Cardiac muscle cell (in vitro differentiated cells and primary cell): ENCODE data around the gene MIER3. TPM values are rescaled to one million over a fixed set of nuclear protein-coding genes. Genes with fewer than 3 reads are reported as not detected.

Experiments used
- DNase-seq, 2 donors: peaks; one replicate each; pipeline versions ENCODE4 v3.0.0 to v3.0.0-alpha.2; 2010 to 2017; ENCODE audit warnings: low read depth in 1 of 2, low spot score in 1 of 2
- H3K27ac ChIP-seq: fragments of 200-600 bp; sonication (generic); 2 replicates; pipeline ENCODE4 v1.5.1; 2016
- H3K27me3 ChIP-seq: fragments of 200-600 bp; sonication (generic); 2 replicates; pipeline ENCODE4 v1.6.0; 2016; ENCODE audit warnings: control low read depth
- H3K36me3 ChIP-seq: fragments of 200-600 bp; sonication (generic); 2 replicates; pipeline ENCODE4 v1.5.1; 2016; ENCODE audit warnings: control low read depth
- H3K4me1 ChIP-seq: fragments of 200-600 bp; sonication (generic); 2 replicates; pipeline ENCODE4 v1.8.1; 2017; ENCODE audit warnings: low read depth, mild to moderate bottlenecking, mixed run types
- H3K4me3 ChIP-seq: fragments of 200-600 bp; sonication (generic); 2 replicates; pipeline ENCODE4 v1.5.1; 2016; ENCODE audit warnings: mild to moderate bottlenecking
- H3K9me3 ChIP-seq: fragments of 200-600 bp; sonication (generic); 2 replicates; pipeline ENCODE4 v1.5.1; 2017; ENCODE audit warnings: low read depth, mild to moderate bottlenecking, control low read depth
- polyA plus RNA-seq: library from polyadenylated mRNA; unstranded; fragments of >200 nt; fragmentation: Nextera tagmentation; extraction: Ambion mirVana; gene quantifications from 2 replicates; pipeline ENCODE4 v1.2.1, GENCODE V29; 2016
- total RNA-seq: library from RNA; depleted of rRNA; stranded (reverse); fragments of >200 nt; gene quantifications from 2 replicates; pipeline ENCODE4 v1.2.3, GENCODE V29; 2016
- TF ChIP-seq, protein P1 (sequence below): IDR thresholded peaks from 2 replicates; pipeline ENCODE4 v1.5.1; 2012; ENCODE audit warnings: low read depth, mild to moderate bottlenecking, low read length

Gene MIER3
- total and polyA plus RNA-seq, 2 experiments from 2014 or later, result 7.2 to 17.4 TPM

DNA sequence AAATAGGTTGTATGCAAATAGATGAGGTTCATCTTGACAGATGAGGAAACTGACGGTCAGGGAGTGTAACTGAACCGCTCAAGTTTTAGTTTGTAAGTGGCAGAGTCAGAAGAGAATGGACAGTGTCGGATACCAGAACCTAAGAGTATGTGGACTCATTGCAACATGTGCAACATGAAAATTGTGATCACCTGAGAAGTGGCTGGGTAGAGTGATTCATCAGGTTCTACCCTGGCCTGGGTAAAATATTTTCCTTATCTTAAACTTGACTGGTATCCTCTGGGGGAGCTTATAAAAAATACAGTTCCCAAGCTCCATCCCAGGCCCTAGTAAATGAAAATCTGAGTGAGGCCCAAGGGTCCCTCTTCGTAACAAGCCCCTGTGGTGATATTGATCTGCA is 35.2 kb upstream of the MIER3 start:
- H3K4me1 ChIP-seq, result no peaks in the 10 kb centered on the region
- H3K27ac ChIP-seq, result no peak overlapping the region
- TF ChIP-seq, protein P1, sequence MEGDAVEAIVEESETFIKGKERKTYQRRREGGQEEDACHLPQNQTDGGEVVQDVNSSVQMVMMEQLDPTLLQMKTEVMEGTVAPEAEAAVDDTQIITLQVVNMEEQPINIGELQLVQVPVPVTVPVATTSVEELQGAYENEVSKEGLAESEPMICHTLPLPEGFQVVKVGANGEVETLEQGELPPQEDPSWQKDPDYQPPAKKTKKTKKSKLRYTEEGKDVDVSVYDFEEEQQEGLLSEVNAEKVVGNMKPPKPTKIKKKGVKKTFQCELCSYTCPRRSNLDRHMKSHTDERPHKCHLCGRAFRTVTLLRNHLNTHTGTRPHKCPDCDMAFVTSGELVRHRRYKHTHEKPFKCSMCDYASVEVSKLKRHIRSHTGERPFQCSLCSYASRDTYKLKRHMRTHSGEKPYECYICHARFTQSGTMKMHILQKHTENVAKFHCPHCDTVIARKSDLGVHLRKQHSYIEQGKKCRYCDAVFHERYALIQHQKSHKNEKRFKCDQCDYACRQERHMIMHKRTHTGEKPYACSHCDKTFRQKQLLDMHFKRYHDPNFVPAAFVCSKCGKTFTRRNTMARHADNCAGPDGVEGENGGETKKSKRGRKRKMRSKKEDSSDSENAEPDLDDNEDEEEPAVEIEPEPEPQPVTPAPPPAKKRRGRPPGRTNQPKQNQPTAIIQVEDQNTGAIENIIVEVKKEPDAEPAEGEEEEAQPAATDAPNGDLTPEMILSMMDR, result no peak

DNA sequence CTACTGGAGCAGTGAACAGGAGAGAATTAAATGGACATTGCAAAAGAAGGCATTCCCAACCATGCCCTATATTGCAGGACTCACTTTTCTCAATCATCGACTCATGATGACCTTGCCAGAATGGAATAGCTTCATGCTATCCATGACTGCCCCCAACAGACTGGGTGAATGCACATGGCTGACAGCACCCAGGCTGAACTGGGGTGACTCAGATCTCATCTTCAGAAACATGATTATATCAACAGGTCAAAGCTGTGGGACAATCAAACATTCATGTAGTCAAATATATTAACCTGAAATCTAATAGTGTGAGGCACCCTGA is 34.7 kb upstream of the MIER3 start:
- no peak overlapping the region for H3K4me3 ChIP-seq
- H3K36me3 ChIP-seq, result no peaks in the 10 kb centered on the region
- H3K4me1 ChIP-seq, result no peaks in the 10 kb centered on the region
- TF ChIP-seq, protein P1, result no peak
- DNase-seq, result peak in 1 of 2 donors; percentile 2
- H3K27me3 ChIP-seq, result peaks cover 17% of the 10 kb centered on the region
- H3K9me3 ChIP-seq, result no peaks in the 10 kb centered on the region
- H3K27ac ChIP-seq, result no peak overlapping the region

More for the DNA sequence above, 35.2 kb upstream of the MIER3 start:
- no peaks in the 10 kb centered on the region for H3K9me3 ChIP-seq
- H3K4me3 ChIP-seq, result no peak overlapping the region
- DNase-seq, result no peak
- H3K36me3 ChIP-seq, result no peaks in the 10 kb centered on the region
- H3K27me3 ChIP-seq, result peaks cover 14% of the 10 kb centered on the region

DNA sequence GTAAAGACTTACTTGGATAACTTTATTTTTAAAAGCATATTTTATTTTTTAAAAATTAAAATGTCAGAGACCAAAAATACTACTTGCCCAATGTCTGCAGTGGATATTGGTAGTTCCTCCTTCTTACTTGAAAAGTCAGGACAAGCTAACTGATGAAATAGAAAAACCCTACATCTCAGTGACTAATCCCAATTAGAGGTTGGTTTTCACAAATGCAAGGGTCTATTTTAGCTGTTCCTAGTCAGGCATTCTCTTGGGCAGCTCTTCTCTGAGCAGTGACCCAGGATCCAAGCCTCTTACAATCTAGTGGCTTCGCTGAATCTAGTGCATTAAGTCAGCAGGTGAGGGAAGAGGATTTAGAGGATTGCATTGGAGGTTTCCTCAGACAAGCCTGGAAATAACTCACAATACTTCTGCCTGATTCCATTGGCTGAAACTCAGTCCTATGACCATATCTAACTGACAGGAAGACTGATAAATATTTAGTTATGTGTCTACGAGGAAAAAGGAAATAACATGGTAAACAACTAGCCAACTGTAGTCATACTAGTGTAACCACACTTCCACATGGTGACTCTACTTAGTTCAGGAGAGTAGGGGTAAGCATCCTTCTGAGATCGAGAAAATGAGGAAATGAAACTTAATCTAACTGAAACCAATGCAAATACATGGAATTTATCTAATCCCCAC is 34.2 kb upstream of the MIER3 start:
- Histone ChIP-seq H3K9me3 (no peaks in the 10 kb centered on the region), H3K4me3 (no peak overlapping the region), H3K4me1 (no peaks in the 10 kb centered on the region), H3K27me3 (peaks cover 15% of the 10 kb centered on the region), H3K27ac (no peak overlapping the region), H3K36me3 (no peaks in the 10 kb centered on the region)
- no peak for DNase-seq
- TF ChIP-seq, protein P1, result no peak

DNA sequence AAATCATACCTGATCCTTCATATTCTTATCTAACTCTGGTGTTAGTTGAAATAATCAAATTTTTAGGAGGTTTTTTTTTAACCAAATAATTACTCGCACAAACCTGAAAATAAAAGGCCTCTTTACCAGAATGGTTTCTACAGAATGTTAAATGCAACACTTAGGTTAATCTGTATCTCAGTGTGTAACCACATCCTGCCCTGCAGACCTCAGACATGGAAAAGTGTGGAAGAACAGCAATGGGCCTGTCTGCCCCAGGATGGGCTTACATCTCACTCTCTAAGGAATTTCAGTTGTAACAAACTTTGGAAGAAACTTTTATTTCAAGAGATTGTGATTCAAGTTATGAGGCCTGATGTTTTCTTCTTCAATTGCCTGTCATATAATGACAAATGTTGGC is 32.5 kb upstream of the MIER3 start:
- TF ChIP-seq, protein P1, result no peak
- peak in 1 of 2 donors; percentile 47 for DNase-seq
- Histone ChIP-seq H3K27ac (no peak overlapping the region), H3K4me1 (no peaks in the 10 kb centered on the region), H3K4me3 (no peak overlapping the region), H3K9me3 (no peaks in the 10 kb centered on the region), H3K36me3 (no peaks in the 10 kb centered on the region), H3K27me3 (peaks cover 6% of the 10 kb centered on the region)

DNA sequence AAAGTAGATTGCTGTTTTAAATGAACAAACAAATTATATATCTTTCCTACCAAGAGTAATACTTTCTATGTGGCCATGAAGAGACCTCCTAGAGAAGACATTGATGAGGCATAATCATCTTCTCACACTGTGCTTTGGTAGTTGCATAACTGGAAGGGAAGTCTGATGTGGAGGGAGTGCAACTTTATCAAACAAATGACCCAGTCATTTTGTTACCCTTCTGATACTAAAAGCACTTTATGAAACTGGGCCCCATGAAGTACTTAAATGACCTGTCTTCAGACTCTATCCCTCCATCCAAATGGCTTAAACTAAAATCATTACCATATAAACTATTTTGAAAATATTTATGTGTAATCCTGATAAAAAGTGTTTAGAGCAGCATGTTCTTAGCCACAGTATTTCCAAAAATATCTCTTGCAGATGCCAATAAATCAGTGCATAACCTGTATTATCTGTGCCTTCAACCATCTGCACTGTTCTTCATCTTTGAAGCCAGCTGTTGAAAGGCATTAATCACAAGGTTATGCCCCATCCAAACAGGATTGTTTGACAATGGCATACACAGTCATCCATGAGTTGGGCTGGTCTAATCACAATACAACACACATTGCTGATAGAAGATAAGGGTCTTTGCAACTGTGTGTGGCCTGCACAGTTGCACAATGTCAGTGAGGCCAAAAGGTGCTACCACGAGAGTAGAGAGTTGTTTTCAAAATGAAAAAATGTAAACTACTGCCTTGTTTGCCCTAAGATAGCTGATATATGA is 31.9 kb upstream of the MIER3 start:
- H3K4me3 ChIP-seq, result no peak overlapping the region
- H3K4me1 ChIP-seq, result no peaks in the 10 kb centered on the region
- H3K27ac ChIP-seq, result no peak overlapping the region
- peaks cover 9% of the 10 kb centered on the region for H3K27me3 ChIP-seq
- peak in 1 of 2 donors; percentile 5 for DNase-seq
- TF ChIP-seq, protein P1, result no peak
- H3K36me3 ChIP-seq, result no peaks in the 10 kb centered on the region
- H3K9me3 ChIP-seq, result no peaks in the 10 kb centered on the region
